Fibroblast of the aortic adventitia (primary cell): ENCODE measurements around the gene ZNF280B. TPM values are rescaled to one million over a fixed set of nuclear protein-coding genes. Genes with fewer than 3 reads are reported as not detected.

Source experiments
- DNase-seq: peaks from one replicate; pipeline ENCODE4 v3.0.0-alpha.2; 2010; ENCODE audit warnings: low read depth
- H3K4me3 ChIP-seq: 2 replicates; pipeline ENCODE4 v1.5.1; 2011; ENCODE audit warnings: low read depth, mild to moderate bottlenecking, control low read depth, low read length, moderate library complexity
- CTCF ChIP-seq: IDR thresholded peaks from 2 replicates; pipeline ENCODE4 v1.5.1; 2011; ENCODE audit warnings: mild to moderate bottlenecking, low read length, control low read depth, inconsistent platforms; ENCODE audit not compliant: insufficient read depth
- total RNA-seq: library from RNA; depleted of rRNA; stranded (reverse); fragments of >200 nt; gene quantifications from 2 replicates; pipeline ENCODE4 v1.2.3, GENCODE V29; 2012; ENCODE audit warnings: low replicate concordance

The ZNF280B gene
- total RNA-seq, 1 donor: 0.45 TPM

DNA sequence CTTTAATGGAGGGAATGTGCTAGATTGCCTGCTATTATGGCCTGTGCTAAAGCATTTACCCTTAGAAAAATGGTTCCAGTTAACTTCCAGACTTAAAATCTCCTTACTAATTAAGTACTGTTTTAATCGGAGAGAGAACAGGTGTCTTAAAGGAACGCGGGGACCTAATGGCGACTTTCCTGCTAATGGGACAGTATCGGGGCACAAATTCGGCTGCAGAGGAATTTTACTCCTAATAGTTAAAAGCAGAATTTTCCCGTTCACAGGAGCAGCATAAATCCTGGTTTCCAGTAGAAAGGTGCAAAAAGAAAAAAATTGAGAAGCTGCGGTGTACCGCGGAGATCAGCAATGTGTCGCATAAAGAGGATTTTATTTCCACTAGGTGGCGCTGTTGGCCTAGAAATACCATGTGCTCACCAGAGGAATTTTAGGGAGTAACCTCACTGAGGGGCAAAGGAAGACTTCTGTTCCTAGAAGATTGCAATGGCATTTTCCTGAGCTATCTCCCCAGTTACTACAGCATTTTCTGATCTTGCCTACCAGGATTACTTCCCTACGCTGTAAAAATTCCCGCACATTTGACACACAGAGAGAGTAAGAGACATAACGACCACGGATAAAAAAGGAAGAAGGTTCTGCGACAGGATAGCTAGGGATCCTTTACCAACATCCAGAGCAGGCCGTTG lies 44.5 kb downstream of the ZNF280B start:
- H3K4me3 ChIP-seq: no peak overlapping the region
- DNase-seq: peak; percentile 81
- TF ChIP-seq CTCF: peak; percentile 64

- DNase-seq: peak; percentile 3
- no peak overlapping the region for H3K4me3 ChIP-seq
- TF ChIP-seq CTCF: no peak
Measured at GRCh38 chr22:22462813-22463567, 45.6 kb downstream of the ZNF280B start.

- TF ChIP-seq CTCF: no peak
- H3K4me3 ChIP-seq: no peak overlapping the region
- DNase-seq: no peak
Measured at GRCh38 chr22:22461583-22461982, 47.0 kb downstream of the ZNF280B start.

- no peak for DNase-seq
- no peak for TF ChIP-seq CTCF
- H3K4me3 ChIP-seq: no peak overlapping the region
Measured at GRCh38 chr22:22461111-22461510, 47.4 kb downstream of the ZNF280B start.

GRCh38 chr22:22460635-22461034 lies 47.9 kb downstream of the ZNF280B start:
- peak; percentile 16 for DNase-seq
- peak; percentile 50 for TF ChIP-seq CTCF
- no peak overlapping the region for H3K4me3 ChIP-seq

DNA sequence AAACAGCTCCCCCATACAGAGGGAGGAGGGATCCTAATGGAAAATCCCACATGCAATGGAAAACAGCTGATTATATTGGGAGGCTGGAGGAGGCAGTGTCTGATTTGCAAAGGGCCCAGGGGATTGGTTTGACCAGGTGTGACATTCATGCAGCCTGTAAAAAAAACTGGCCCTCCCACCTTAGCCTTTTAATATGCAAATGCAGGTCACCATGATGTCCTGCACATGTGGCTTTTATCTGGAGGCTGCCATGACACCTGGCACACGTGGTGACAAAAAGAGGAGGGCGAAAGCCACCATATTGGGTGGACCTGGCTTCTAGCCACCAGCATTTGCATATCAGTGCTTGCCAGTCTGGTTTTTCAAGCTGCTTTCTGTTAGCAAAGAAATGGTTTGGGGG lies 48.5 kb downstream of the ZNF280B start:
- DNase-seq: no peak
- H3K4me3 ChIP-seq: no peak overlapping the region
- TF ChIP-seq CTCF: no peak
